Ovary (tissue), 9 donors: ENCODE measurements around the gene MATN4. TPM values are rescaled to one million over a fixed set of nuclear protein-coding genes. Genes with fewer than 3 reads are reported as not detected.

Experiments used
- DNase-seq, 5 donors: peaks; one replicate each; pipeline ENCODE4 v3.0.0-alpha.2; 2019 to 2020
- H3K27ac ChIP-seq, 2 donors: fragments of 200-600 bp; one replicate each; pipeline versions ENCODE4 v1.5.1 to v1.8.0; 2019 to 2022
- H3K27me3 ChIP-seq: fragments of 200-600 bp; one replicate; pipeline ENCODE4 v1.8.0; 2022
- H3K36me3 ChIP-seq: fragments of 200-600 bp; sonication (generic); one replicate; pipeline ENCODE4 v1.5.1; 2019
- H3K4me1 ChIP-seq: one replicate; pipeline ENCODE4 v1.8.1; 2013; ENCODE audit warnings: mild to moderate bottlenecking, moderate library complexity; ENCODE audit not compliant: insufficient read depth
- H3K4me3 ChIP-seq: fragments of 200-600 bp; sonication (generic); one replicate; pipeline ENCODE4 v1.5.1; 2017
- H3K9me3 ChIP-seq, 2 donors: fragments of 200-600 bp in 1 of 2; sonication (generic) in 1 of 2; one replicate each; pipeline versions ENCODE4 v1.5.1 to v1.8.1; 2013 to 2019; ENCODE audit warnings: mild to moderate bottlenecking in 1 of 2, moderate library complexity in 1 of 2
- EP300 ChIP-seq: sonication (generic); formaldehyde crosslinking; IDR thresholded peaks from one replicate; pipeline ENCODE4 v1.6.1; 2017; ENCODE audit warnings: antibody characterized with exemption
- POLR2A ChIP-seq: fragments of 450-650 bp; IDR thresholded peaks from one replicate; pipeline ENCODE4 v1.6.1; 2017; ENCODE audit warnings: antibody characterized with exemption, mild to moderate bottlenecking, moderate library complexity
- WGBS, 3 donors: extraction: QIAGEN DNeasy Blood & Tissue Kit in 1 of 3; methylation state at CpG; one replicate each; pipeline versions ENCODE4 v1.1.5 to v1.1.7; 2013 to 2017; 5-methylcytosine and 5-hydroxymethylcytosine counted together
- intact Hi-C, 4 donors: fragments of 100-400 bp; cut with DNase I; formaldehyde crosslinking; loops; one replicate each; pipeline versions ENCODE4 v1.11.0 to v1.15.1; 2022 to 2023
- polyA plus RNA-seq, 2 donors: library from polyadenylated mRNA; stranded (reverse); fragments of 200-250 nt in 1 of 2; fragments of 350-450 nt in 1 of 2; fragmentation: Illumina TruSeq in 1 of 2; extraction: RNeasy Lipid Tissue Mini Kit (QIAGEN cat#74804) in 1 of 2; gene quantifications; one replicate each; pipeline ENCODE4 v1.2.3, GENCODE V29; 2013 to 2014
- total RNA-seq, 7 donors: library from RNA; depleted of rRNA in 2 of 7; stranded (reverse); fragments of >200 nt in 2 of 7; fragmentation: NEBNext Ultra II Directional in 3 of 7; extraction: Animal tissue kit (Norgen Biotek cat#: 25700) in 3 of 7; gene quantifications; one replicate each; pipeline versions ENCODE4 v1.1.0 to v1.2.4, GENCODE V29; 2016 to 2023
- TF ChIP-seq, protein P1 (sequence below), 3 donors: fragments of 450-650 bp in 2 of 3; fragments of 200-600 bp in 1 of 3; IDR thresholded peaks; one replicate each; pipeline versions ENCODE4 v1.5.1 to v1.8.0; 2016 to 2022; ENCODE audit warnings: antibody characterized with exemption in 3 of 3, mild to moderate bottlenecking in 1 of 3
- donor health status: DM: no; HTN: no; CAD: no; lungs with moderate emphysema.
- donor health status: DM: no; HTN: no; CAD: no.
- donor health status: Bipolar disorder and iron deficiency.
- donor health status: DM: yes; HTN: yes; CAD: no.
- donor health status: DM: no; HTN: no; CAD: no.
- donor health status: DM: yes; HTN: yes; CAD: no.

The MATN4 gene
- total and polyA plus RNA-seq, 9 donors = 0.10 TPM; not detected in 8

DNA sequence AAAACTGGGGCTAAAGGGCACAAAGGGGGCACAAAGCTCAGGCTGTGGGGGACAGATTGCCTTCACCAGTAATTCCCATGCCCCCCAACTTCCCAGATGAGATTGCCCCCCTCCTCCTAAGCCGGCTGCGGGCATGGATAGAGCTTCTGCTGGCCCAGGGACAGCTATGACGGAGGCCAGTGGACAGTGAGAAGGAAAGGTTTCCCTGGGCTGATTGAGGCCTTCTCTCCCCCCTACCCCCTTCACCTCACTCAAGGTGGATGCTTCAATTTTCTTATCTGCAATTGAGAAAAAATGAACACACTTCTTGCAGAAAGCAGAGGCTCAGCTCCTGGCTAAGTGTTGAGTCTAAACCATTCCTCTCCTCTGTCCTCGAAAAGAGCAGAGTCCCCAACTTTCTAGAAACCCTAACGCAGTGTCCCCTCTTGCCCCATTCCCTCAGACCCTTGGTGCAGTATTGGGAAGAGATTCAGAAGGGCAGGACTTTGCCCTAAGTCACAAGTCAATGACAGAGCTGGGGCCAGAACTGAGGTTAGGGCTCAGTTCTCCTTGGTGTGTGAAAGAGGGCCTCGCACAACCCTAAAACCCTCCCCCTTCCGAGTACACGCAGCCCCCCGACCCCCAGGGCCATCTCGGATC lies 39.3 kb upstream of the MATN4 start:
- no peak for DNase-seq
- H3K4me1 ChIP-seq = peaks cover 12% of the 10 kb centered on the region
- intact Hi-C loops = no loop called here
- WGBS, 3 donors = 25 to 37% (median 34%) methylated on average over 10 of the region's 10 CpGs
- no peaks in the 10 kb centered on the region for H3K27me3 ChIP-seq
- no peaks in the 10 kb centered on the region for H3K9me3 ChIP-seq
- H3K36me3 ChIP-seq = no peaks in the 10 kb centered on the region
- H3K4me3 ChIP-seq = peak overlapping the region; percentile 67
- TF ChIP-seq POLR2A (no peak), EP300 (no peak)
- TF ChIP-seq, protein P1, sequence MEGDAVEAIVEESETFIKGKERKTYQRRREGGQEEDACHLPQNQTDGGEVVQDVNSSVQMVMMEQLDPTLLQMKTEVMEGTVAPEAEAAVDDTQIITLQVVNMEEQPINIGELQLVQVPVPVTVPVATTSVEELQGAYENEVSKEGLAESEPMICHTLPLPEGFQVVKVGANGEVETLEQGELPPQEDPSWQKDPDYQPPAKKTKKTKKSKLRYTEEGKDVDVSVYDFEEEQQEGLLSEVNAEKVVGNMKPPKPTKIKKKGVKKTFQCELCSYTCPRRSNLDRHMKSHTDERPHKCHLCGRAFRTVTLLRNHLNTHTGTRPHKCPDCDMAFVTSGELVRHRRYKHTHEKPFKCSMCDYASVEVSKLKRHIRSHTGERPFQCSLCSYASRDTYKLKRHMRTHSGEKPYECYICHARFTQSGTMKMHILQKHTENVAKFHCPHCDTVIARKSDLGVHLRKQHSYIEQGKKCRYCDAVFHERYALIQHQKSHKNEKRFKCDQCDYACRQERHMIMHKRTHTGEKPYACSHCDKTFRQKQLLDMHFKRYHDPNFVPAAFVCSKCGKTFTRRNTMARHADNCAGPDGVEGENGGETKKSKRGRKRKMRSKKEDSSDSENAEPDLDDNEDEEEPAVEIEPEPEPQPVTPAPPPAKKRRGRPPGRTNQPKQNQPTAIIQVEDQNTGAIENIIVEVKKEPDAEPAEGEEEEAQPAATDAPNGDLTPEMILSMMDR (IDR thresholded peaks at IDR 0.05) = no peak
- H3K27ac ChIP-seq = peak overlapping the region; percentile 21 to 59

DNA sequence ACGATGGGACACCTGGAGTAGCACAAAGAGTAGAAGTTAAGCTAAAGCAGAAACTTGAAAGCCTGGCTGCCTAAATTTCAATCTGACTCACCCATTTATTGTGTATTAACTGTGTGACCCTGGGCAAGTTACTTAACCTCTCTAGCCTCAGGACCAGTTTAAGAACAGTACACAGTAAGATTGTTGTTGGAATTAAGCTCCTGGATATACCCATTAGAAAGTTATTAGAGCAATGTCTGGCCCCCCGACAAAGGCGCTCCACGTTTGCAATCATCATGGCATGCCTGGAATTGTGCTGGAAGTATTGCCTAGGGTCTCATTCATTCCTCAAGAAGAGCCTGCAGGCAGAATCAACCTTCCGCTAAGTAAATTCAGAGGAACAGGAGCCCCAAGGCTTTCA lies 38.8 kb upstream of the MATN4 start:
- intact Hi-C loops = no loop called here
- no peak for TF ChIP-seq POLR2A
- no peak overlapping the region for H3K27ac ChIP-seq
- DNase-seq = no peak
- no peaks in the 10 kb centered on the region for H3K36me3 ChIP-seq
- peaks cover 17% of the 10 kb centered on the region for H3K4me1 ChIP-seq
- 73 to 83% (median 82%) methylated on average over 5 of the region's 5 CpGs for WGBS, 3 donors
- H3K4me3 ChIP-seq = peak overlapping the region; percentile 67
- no peaks in the 10 kb centered on the region for H3K9me3 ChIP-seq
- H3K27me3 ChIP-seq = no peaks in the 10 kb centered on the region

DNA sequence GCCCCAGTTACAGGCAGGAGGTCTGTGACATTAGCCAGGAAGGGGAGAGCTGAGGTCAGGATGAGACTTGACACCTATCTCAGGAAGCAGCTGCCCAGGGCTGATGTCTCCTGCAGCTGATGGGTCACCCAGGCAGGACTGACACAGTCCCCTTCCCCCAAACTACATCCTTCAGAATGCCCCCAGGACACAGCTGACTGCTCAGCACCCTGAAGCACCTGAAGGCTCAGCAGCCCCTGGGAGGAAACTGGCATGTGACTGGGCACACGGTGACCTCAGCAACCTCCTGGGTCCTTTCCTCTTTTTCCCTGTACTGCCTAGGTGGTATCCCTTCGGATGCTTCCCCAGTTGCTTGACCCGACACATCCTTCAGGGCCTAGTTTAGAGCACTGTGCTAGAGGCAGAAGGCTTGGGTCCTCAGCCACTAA lies 38.2 kb upstream of the MATN4 start:
- Histone ChIP-seq H3K27ac (no peak overlapping the region), H3K9me3 (no peaks in the 10 kb centered on the region), H3K27me3 (no peaks in the 10 kb centered on the region), H3K4me1 (peaks cover 21% of the 10 kb centered on the region), H3K4me3 (peak overlapping the region; percentile 67), H3K36me3 (no peaks in the 10 kb centered on the region)
- no peak for DNase-seq
- no peak for TF ChIP-seq EP300
- peak; percentile 13 for TF ChIP-seq POLR2A
- intact Hi-C loops = no loop called here
- WGBS, 3 donors = 86 to 94% (median 89%) methylated on average over 3 of the region's 3 CpGs

DNA sequence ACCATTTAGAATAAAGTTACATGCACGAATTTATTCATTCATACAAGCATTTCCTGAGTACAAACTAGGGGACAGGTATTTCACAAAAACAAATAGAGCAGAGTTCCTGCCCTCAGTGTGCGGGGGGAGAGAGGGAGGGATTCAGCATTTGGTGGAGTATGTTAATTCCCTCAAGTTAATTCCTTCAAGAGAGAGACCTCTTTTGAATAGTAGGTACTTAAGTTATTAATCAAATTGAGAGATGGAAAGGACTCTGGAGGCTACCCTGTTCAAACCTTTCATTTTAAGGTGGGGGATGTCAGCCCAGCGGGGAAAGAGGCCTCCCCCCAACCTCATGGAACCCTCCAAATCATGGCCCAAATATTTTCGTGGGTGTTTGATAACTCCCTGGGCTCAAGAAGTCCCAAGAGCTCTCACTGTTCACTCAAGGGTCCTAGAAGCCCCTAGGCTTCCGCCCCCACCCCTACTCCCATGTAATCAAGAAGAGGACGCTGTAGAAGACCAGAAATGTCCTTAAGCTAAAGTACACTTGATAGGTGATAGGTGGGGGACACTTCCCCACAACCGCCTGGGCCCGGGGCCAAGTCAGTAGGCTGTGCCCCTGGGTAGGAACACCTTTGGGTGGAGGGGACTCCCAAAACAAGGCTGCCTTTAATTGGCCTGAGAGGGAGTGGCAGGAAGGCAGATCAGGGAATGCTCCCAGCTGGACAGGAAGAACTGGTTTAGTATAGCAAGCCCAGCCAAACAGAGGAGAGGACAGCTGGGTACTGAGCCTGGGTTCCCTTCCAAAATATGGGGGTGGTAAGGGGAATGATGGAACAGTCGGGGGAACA lies 37.2 kb upstream of the MATN4 start:
- no peak for DNase-seq
- intact Hi-C loops = no loop called here

DNA sequence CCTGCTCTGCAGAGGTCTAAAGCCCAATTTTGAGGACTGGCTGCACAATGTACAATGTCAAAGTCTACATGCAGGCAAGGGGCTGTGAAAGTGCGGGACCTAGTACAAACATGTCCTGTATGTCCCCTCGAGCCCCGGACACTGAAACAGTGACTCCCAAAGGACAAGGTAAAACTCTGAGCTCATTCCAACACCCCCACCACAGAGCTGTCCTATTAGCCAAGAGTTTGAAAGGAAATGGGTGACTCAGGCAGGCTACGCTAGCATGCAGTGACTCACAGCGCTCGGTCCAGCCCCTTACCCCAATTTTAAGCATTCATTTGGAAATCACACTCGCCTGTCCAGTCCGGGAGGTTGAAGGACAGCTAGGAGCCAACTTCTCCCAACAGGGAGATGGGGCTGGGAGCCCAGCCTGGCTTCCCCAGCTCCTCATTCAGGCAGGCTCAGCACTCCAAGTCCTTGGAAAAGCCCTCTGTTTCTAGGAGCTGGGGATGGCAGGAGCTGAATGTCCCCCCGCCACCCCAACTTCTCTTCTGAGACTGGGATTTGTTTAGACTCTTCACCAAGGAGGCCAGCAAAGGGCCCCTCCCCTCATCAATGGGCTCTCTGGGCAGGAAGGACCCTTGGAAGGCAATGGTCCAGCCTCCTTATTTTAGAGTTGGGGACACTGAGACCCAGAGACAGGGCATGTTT lies 36.2 kb upstream of the MATN4 start:
- TF ChIP-seq, protein P1 (IDR thresholded peaks at IDR 0.05) = no peak
- TF ChIP-seq POLR2A (no peak), EP300 (no peak)
- no peaks in the 10 kb centered on the region for H3K9me3 ChIP-seq
- no peaks in the 10 kb centered on the region for H3K27me3 ChIP-seq
- 55 to 72% (median 67%) methylated on average over 9 of the region's 9 CpGs for WGBS, 3 donors
- intact Hi-C loops = no loop called here
- peaks cover 23% of the 10 kb centered on the region for H3K4me1 ChIP-seq
- DNase-seq = peak in 1 of 5 donors; percentile 65
- peak overlapping the region in 1 of 2 donors; percentile 34 for H3K27ac ChIP-seq
- H3K36me3 ChIP-seq = no peaks in the 10 kb centered on the region
- H3K4me3 ChIP-seq = no peak overlapping the region

More for the DNA sequence above, 37.2 kb upstream of the MATN4 start:
- Histone ChIP-seq H3K4me3 (no peak overlapping the region), H3K36me3 (no peaks in the 10 kb centered on the region), H3K27me3 (no peaks in the 10 kb centered on the region), H3K9me3 (no peaks in the 10 kb centered on the region), H3K27ac (peak overlapping the region in 1 of 2 donors; percentile 22), H3K4me1 (peaks cover 23% of the 10 kb centered on the region)
- TF ChIP-seq POLR2A (no peak), EP300 (no peak)
- TF ChIP-seq, protein P1 (IDR thresholded peaks at IDR 0.05) = no peak
- 71 to 82% (median 76%) methylated on average over 9 of the region's 9 CpGs for WGBS, 3 donors
